Nasal cavity respiratory epithelium epithelial cell of viscerocranial mucosa (primary cell): ENCODE data around the gene UBASH3B. TPM values are rescaled to one million over a fixed set of nuclear protein-coding genes. Genes with fewer than 3 reads are reported as not detected.

Experiments used
- total RNA-seq: library from RNA; depleted of rRNA; stranded (reverse); fragments of >200 nt; gene quantifications from 2 replicates; pipeline ENCODE4 v1.2.3, GENCODE V29; 2014

Gene UBASH3B, protein sequence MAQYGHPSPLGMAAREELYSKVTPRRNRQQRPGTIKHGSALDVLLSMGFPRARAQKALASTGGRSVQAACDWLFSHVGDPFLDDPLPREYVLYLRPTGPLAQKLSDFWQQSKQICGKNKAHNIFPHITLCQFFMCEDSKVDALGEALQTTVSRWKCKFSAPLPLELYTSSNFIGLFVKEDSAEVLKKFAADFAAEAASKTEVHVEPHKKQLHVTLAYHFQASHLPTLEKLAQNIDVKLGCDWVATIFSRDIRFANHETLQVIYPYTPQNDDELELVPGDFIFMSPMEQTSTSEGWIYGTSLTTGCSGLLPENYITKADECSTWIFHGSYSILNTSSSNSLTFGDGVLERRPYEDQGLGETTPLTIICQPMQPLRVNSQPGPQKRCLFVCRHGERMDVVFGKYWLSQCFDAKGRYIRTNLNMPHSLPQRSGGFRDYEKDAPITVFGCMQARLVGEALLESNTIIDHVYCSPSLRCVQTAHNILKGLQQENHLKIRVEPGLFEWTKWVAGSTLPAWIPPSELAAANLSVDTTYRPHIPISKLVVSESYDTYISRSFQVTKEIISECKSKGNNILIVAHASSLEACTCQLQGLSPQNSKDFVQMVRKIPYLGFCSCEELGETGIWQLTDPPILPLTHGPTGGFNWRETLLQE
- 11.6 and 17.2 TPM in 2 replicates for total RNA-seq

DNA sequence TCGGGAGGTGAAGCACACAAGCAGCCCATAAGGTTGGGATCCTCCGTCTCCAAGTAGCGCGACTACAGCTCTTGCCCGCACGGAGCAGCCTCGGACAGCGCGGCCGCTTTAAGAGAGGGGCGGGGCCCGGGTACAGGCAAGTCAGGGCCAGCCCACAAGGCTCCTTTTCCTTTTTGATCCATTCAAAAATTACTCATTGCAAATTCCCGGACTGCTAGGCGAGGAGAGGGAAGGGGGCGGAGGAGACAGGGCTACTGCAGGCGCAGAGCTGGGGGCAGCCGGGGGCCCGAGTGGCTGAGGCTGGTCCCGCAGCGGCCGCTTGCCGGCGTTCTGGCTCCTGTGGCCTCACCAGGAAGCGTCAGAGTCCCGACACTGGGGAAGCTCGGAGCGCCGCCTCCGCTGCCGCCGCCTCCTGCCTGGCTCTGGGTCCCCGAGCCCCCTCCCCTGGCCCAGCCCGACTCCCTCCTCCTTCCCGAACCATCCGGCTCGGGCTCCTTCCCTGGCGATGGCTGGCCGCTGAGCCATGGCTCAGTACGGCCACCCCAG is at the start of gene UBASH3B:
Gene UBASH3B (plus strand): TSS at position 196 of the 546 bp plus-strand sequence. CDS start 328 bp downstream, at position 524.

Other genes starting within 250 kb of the UBASH3B start
- under 0.01 TPM in 1 of 2 replicates, not detected in the other for gene CRTAM, start 182.8 kb downstream of the UBASH3B start, total RNA-seq
- 2.4 and 6.1 TPM in 2 replicates for gene JHY, start 227.0 kb downstream of the UBASH3B start, total RNA-seq